ENCODE results near the gene L3MBTL1. TPM values are rescaled to one million over a fixed set of nuclear protein-coding genes. Genes with fewer than 3 reads are reported as not detected.

L3MBTL1 gene
- total RNA-seq, 1 experiment from 2014 or later, result 21.6 TPM

DNA sequence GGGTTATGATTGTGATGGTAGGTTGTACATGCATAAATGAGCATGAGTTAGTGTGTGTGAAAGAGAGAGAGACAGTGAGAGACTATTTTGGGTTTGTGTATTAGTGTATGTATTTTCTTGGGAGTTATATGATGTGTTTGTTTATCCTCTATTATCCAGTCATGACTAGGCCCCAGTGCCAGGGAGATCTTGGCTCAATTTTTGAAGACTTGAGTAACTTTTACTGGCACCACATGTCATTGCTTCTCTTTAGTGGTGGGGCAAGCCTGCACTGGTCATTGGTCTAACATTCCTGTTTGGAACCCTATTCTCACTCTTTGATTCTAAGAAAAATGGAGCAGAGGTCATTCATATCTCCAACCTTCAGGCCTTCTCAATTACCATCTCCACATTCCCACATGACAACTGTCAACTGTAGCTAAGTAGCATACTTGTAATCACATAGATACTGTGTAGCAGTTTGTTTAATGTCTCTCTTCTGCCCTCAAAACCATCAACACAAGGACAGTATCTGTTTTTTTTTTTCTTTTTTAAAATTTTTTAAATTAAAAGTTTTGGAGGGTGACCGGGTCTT, 8.8 kb downstream of the L3MBTL1 start:
- Histone ChIP-seq H3K4me1 (ENCODE audit: control insufficient read depth in 1 of 2, insufficient read depth in 2 of 2, low read length in 2 of 2) (peaks cover 3 to 8% of the 10 kb centered on the region in 2 experiments; a peak in 2 of 4 replicates), H3K9me3 (ENCODE audit: control insufficient read depth in 1 of 2, insufficient read depth in 1 of 2, low read depth in 1 of 2, low read length in 2 of 2) (no peaks in the 10 kb centered on the region), H4K20me1 (ENCODE audit: insufficient read depth) (no peaks in the 10 kb centered on the region), H3K36me3 (ENCODE audit: control insufficient read depth in 1 of 2, insufficient read depth in 2 of 2, low read length in 2 of 2) (no peaks in the 10 kb centered on the region), H3K9me2 (ENCODE audit: insufficient read depth) (no peaks in the 10 kb centered on the region), H2AFZ (ENCODE audit: low read depth, low read length, poor library complexity, severe bottlenecking) (no peak overlapping the region), H3K4me3 (replicated peaks in 1 of 2; ENCODE audit: low read depth in 1 of 2, low read length in 2 of 2) (no peak overlapping the region), H3K27me3 (ENCODE audit: insufficient read depth, low read length) (no peaks in the 10 kb centered on the region), H3K79me2 (ENCODE audit: insufficient read depth, low read length) (no peaks in the 10 kb centered on the region), H3K4me2 (ENCODE audit: low read length) (no peak overlapping the region), H3K9ac (ENCODE audit: low read length) (no peak overlapping the region), H3K27ac (ENCODE audit: low read depth, low read length) (no peak overlapping the region)
- TSS peak; percentile 20 for BruUV-seq (replicated peaks)
- TF ChIP-seq, protein P1, sequence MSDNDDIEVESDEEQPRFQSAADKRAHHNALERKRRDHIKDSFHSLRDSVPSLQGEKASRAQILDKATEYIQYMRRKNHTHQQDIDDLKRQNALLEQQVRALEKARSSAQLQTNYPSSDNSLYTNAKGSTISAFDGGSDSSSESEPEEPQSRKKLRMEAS (IDR thresholded peaks at IDR 0.05), result no peak
- TF ChIP-seq, protein P2, sequence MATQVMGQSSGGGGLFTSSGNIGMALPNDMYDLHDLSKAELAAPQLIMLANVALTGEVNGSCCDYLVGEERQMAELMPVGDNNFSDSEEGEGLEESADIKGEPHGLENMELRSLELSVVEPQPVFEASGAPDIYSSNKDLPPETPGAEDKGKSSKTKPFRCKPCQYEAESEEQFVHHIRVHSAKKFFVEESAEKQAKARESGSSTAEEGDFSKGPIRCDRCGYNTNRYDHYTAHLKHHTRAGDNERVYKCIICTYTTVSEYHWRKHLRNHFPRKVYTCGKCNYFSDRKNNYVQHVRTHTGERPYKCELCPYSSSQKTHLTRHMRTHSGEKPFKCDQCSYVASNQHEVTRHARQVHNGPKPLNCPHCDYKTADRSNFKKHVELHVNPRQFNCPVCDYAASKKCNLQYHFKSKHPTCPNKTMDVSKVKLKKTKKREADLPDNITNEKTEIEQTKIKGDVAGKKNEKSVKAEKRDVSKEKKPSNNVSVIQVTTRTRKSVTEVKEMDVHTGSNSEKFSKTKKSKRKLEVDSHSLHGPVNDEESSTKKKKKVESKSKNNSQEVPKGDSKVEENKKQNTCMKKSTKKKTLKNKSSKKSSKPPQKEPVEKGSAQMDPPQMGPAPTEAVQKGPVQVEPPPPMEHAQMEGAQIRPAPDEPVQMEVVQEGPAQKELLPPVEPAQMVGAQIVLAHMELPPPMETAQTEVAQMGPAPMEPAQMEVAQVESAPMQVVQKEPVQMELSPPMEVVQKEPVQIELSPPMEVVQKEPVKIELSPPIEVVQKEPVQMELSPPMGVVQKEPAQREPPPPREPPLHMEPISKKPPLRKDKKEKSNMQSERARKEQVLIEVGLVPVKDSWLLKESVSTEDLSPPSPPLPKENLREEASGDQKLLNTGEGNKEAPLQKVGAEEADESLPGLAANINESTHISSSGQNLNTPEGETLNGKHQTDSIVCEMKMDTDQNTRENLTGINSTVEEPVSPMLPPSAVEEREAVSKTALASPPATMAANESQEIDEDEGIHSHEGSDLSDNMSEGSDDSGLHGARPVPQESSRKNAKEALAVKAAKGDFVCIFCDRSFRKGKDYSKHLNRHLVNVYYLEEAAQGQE (IDR thresholded peaks at IDR 0.05; ENCODE audit: low read depth), result no peak
- TF ChIP-seq TCF7L2 (IDR thresholded peaks at IDR 0.05; ENCODE audit: borderline replicate concordance, extremely low read depth, insufficient read depth, insufficient read length) (no peak), EZH2 (IDR thresholded peaks at IDR 0.05) (no peak), ZFX (IDR thresholded peaks at IDR 0.05) (no peak), CBX3 (IDR thresholded peaks at IDR 0.05; ENCODE audit: low read depth) (no peak), JUND (IDR thresholded peaks at IDR 0.05) (no peak), EGR1 (IDR thresholded peaks at IDR 0.05; ENCODE audit: low read depth) (no peak), SIN3A (IDR thresholded peaks at IDR 0.05; ENCODE audit: low read depth) (no peak), POLR2AphosphoS5 (IDR thresholded peaks at IDR 0.05; ENCODE audit: low read depth, low read length) (no peak), ZNF274 (IDR thresholded peaks at IDR 0.05; ENCODE audit: low read depth, low read length) (no peak), ZBTB33 (IDR thresholded peaks at IDR 0.05; ENCODE audit: extremely low read depth, insufficient replicate concordance, low read length) (no peak), CEBPB (IDR thresholded peaks at IDR 0.05; ENCODE audit: low read depth) (no peak), SRF (IDR thresholded peaks at IDR 0.05; ENCODE audit: low read depth) (no peak)
- ChIA-PET CTCF (no interaction called here), RAD21 (ENCODE audit: low non-redundant PET in 1 of 2, low total read pairs in 2 of 2, uncharacterized antibody in 2 of 2, unreplicated experiment in 2 of 2) (no interaction called here), POLR2A (interaction anchor here (2.9 kb wide), 1 partner anchor 59 kb away, joined by 22 read pairs; the partner anchor contains the start of gene SRSF6)
- DNase-seq (ENCODE audit: low read depth, low spot score) (no peak), ATAC-seq (no peak)
- intact Hi-C loops (cut with micrococcal nuclease), result no loop called here

Measured in HCT116 (cell line).